OCI-LY7 (cell line): Measurements from ENCODE around the gene KHK. TPM values are rescaled to one million over a fixed set of nuclear protein-coding genes. Genes with fewer than 3 reads are reported as not detected.

Experiments
- BruUV-seq: library from RNA; stranded (reverse); fragments of 400-500 nt; replicated peaks from 2 replicates; lab custom pipeline; 2021; lab: Mats Ljungman, UMichigan
- CTCF ChIA-PET: fragments of 300-600 bp; sonication (Branson Sonifier 250); formaldehyde crosslinking; loops from one replicate; lab custom pipeline; 2022; ENCODE audit warnings: antibody characterized with exemption; ENCODE audit not compliant: unreplicated experiment; lab: Charles Lee
- POLR2A ChIA-PET: fragments of 300-600 bp; sonication (Branson Sonifier 250); formaldehyde crosslinking; loops from one replicate; lab custom pipeline; 2022; ENCODE audit warnings: antibody characterized with exemption; lab: Charles Lee
- DNase-seq: peaks from one replicate; pipeline ENCODE4 v3.0.0-alpha.2; 2015; ENCODE audit warnings: low spot score
- H2AFZ ChIP-seq: fragments of 200-600 bp; sonication (generic), shearing (Covaris generic); 2 replicates; pipeline ENCODE4 v1.6.1; 2014; ENCODE audit warnings: mild to moderate bottlenecking, antibody characterized with exemption, low read length, moderate library complexity
- H3K27ac ChIP-seq: fragments of 200-600 bp; sonication (generic); 2 replicates; pipeline ENCODE4 v1.5.1; 2014; ENCODE audit warnings: mixed run types, low read depth, mild to moderate bottlenecking, moderate library complexity, low read length, inconsistent platforms; ENCODE audit not compliant: poor library complexity, severe bottlenecking
- H3K36me3 ChIP-seq: fragments of 200-600 bp; sonication (generic); 2 replicates; pipeline ENCODE4 v1.6.1; 2014; ENCODE audit warnings: mild to moderate bottlenecking, antibody characterized with exemption, low read length, moderate library complexity, mixed read lengths; ENCODE audit not compliant: insufficient read depth
- H3K4me1 ChIP-seq: fragments of 200-600 bp; sonication (generic); 2 replicates; pipeline ENCODE4 v1.5.1; 2014; ENCODE audit warnings: mild to moderate bottlenecking, low read length; ENCODE audit not compliant: insufficient read depth, poor library complexity, severe bottlenecking
- H3K4me2 ChIP-seq: fragments of 200-600 bp; sonication (generic); 2 replicates; pipeline ENCODE4 v1.6.1; 2014; ENCODE audit warnings: mild to moderate bottlenecking, low read length
- H3K4me3 ChIP-seq: fragments of 200-600 bp; sonication (generic); 2 replicates; pipeline ENCODE4 v1.5.1; 2014; ENCODE audit warnings: mild to moderate bottlenecking, low read depth, low read length; ENCODE audit not compliant: poor library complexity, severe bottlenecking
- H3K79me2 ChIP-seq: fragments of 200-600 bp; sonication (generic); 2 replicates; pipeline ENCODE4 v1.6.1; 2016; ENCODE audit warnings: low read depth, mild to moderate bottlenecking, low read length, moderate library complexity, mixed read lengths; ENCODE audit not compliant: insufficient read depth
- H3K9me2 ChIP-seq: fragments of 200-600 bp; sonication (generic); 2 replicates; pipeline ENCODE4 v1.6.1; 2016; ENCODE audit warnings: mild to moderate bottlenecking, low read length, mixed read lengths; ENCODE audit not compliant: insufficient read depth
- H3K9me3 ChIP-seq: fragments of 200-600 bp; sonication (generic); 2 replicates; pipeline ENCODE4 v1.6.1; 2014; ENCODE audit warnings: mild to moderate bottlenecking, mixed run types, low read length, mixed read lengths
- H4K20me1 ChIP-seq: fragments of 200-600 bp; sonication (generic); 2 replicates; pipeline ENCODE4 v1.6.1; 2014; ENCODE audit warnings: mild to moderate bottlenecking, antibody characterized with exemption, low read length, moderate library complexity, mixed read lengths; ENCODE audit not compliant: insufficient read depth
- CTCF ChIP-seq: fragments of 200-600 bp; sonication (generic); conservative IDR thresholded peaks from 2 replicates; pipeline ENCODE4 v1.5.1; 2014; ENCODE audit warnings: mild to moderate bottlenecking, antibody characterized with exemption, low read length, moderate library complexity, mixed read lengths
- EZH2phosphoT487 ChIP-seq: fragments of 200-600 bp; sonication (generic); IDR thresholded peaks from 2 replicates; pipeline ENCODE4 v1.6.1; 2018; ENCODE audit warnings: low read depth, borderline replicate concordance, mild to moderate bottlenecking, mixed run types, antibody characterized with exemption, low read length, moderate library complexity, mixed read lengths
- intact Hi-C: fragments of 100-400 bp; cut with micrococcal nuclease; formaldehyde crosslinking; loops from one replicate; pipeline ENCODE4 v1.10.0; 2022; ENCODE audit not compliant: unreplicated experiment
- total RNA-seq, 2 experiments: library from RNA; depleted of rRNA in 1 of 2; stranded (reverse); fragments of >200 nt in 1 of 2; shearing (Covaris generic) in 1 of 2; gene quantifications; 2 replicates each; pipeline ENCODE4 v1.2.3, GENCODE V29; 2014 to 2022

KHK gene
- total RNA-seq, 2 experiments from 2014 or later: 9.7 to 17.9 TPM

- Histone ChIP-seq H3K36me3 (no peaks in the 10 kb centered on the region), H3K4me1 (peaks cover 47% of the 10 kb centered on the region), H2AFZ (no peak overlapping the region), H3K4me2 (peak overlapping the region; percentile 66), H3K9me3 (no peaks in the 10 kb centered on the region), H3K9me2 (no peaks in the 10 kb centered on the region), H3K4me3 (peak overlapping the region; percentile 44), H4K20me1 (no peaks in the 10 kb centered on the region), H3K79me2 (no peaks in the 10 kb centered on the region), H3K27ac (peak overlapping the region; percentile 64)
- no peak for DNase-seq
- CTCF ChIA-PET: interaction anchor here (1.1 kb wide), 1 partner anchor 9 kb away, joined by 4 read pairs; no protein-coding TSS in a partner anchor
- POLR2A ChIA-PET: interaction anchor here (0.8 to 1.8 kb wide), 4 partner anchors 9 to 88 kb away, joined by 3 to 4 read pairs (median 4); partner anchors contain the start of gene OST4
- TF ChIP-seq CTCF (no peak), EZH2phosphoT487 (no peak)
- intact Hi-C loops: no loop called here
- no TSS peak for BruUV-seq
Observed at GRCh38 chr2:27081984-27082772, 4.4 kb upstream of the KHK start.

DNA sequence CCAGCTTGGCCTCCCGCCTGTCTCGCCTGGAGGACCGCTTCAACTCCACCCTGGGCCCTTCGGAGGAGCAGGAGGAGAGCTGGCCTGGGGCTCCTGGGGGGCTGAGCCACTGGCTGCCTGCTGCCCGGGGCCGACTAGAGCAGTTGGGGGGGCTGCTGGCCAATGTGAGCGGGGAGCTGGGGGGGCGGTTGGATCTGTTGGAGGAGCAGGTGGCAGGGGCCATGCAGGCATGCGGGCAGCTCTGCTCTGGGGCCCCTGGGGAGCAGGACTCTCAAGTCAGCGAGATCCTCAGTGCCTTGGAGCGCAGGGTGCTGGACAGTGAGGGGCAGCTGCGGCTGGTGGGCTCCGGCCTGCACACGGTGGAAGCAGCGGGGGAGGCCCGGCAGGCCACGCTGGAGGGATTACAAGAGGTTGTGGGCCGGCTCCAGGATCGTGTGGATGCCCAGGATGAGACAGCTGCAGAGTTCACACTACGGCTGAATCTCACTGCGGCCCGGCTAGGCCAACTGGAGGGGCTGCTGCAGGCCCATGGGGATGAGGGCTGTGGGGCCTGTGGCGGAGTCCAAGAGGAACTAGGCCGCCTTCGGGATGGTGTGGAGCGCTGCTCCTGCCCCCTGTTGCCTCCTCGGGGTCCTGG is 3.7 kb upstream of the KHK start:
- no peaks in the 10 kb centered on the region for H3K79me2 ChIP-seq
- BruUV-seq: no TSS peak
- no peaks in the 10 kb centered on the region for H3K9me3 ChIP-seq
- DNase-seq: no peak
- H3K9me2 ChIP-seq: no peaks in the 10 kb centered on the region
- no peak overlapping the region for H3K4me3 ChIP-seq
- H4K20me1 ChIP-seq: no peaks in the 10 kb centered on the region
- TF ChIP-seq EZH2phosphoT487 (no peak), CTCF (no peak)
- H3K4me1 ChIP-seq: peaks cover 47% of the 10 kb centered on the region
- intact Hi-C loops: no loop called here
- H3K27ac ChIP-seq: no peak overlapping the region
- H3K36me3 ChIP-seq: no peaks in the 10 kb centered on the region
- CTCF ChIA-PET: no interaction called here
- POLR2A ChIA-PET: interaction anchor here (0.8 to 1.8 kb wide), 3 partner anchors 12 to 43 kb away, joined by 3 to 4 read pairs (median 3); partner anchors contain the start of gene OST4
- no peak overlapping the region for H3K4me2 ChIP-seq
- no peak overlapping the region for H2AFZ ChIP-seq
